HepG2 (cell line): ENCODE results near the gene ZNF700. TPM values are rescaled to one million over a fixed set of nuclear protein-coding genes. Genes with fewer than 3 reads are reported as not detected.
"Not testable (repeated sequence)": the region's sequence is repeated elsewhere in the genome, so short reads cannot be mapped to it uniquely, and the experiment has no call there.

ENCODE experiments used
- ATAC-seq: fragments of 200-7000 bp; cut with Tn5 transposase; 3 replicates; pipeline ENCODE4 v1.9.1; 2020; ENCODE audit warnings: mild to moderate bottlenecking, moderate library complexity
- BruUV-seq: library from RNA; stranded (reverse); fragments of 400-500 nt; replicated peaks from 2 replicates; lab custom pipeline; 2021; lab: Mats Ljungman, UMichigan
- CTCF ChIA-PET: fragments of 300-600 bp; formaldehyde crosslinking; extraction: SDS; loops from one replicate; lab custom pipeline; 2021; ENCODE audit warnings: low total read pairs, inconsistent platforms, low intra/inter-chr PET ratio; lab: Yijun Ruan, JAX
- POLR2A ChIA-PET: fragments of 350-600 bp; sonication (Branson Sonifier 250); formaldehyde crosslinking; loops from one replicate; lab custom pipeline; 2020; ENCODE audit warnings: antibody characterized with exemption, inconsistent platforms; lab: Yijun Ruan, JAX
- DNase-seq: peaks from one replicate; pipeline ENCODE4 v3.0.0-alpha.2; 2015; ENCODE audit warnings: low spot score
- FAIRE-seq: peaks from 3 replicates; lab custom pipeline; 2011; peaks lifted over from hg19 to GRCh38; lab: Jason Lieb, UNC
- H2AFZ ChIP-seq: one replicate; pipeline ENCODE4 v1.6.1; 2011; ENCODE audit warnings: low read length, inconsistent platforms
- H3K27ac ChIP-seq: fragments of 300-600 bp; 3 replicates; pipeline ENCODE4 v1.8.0; 2011; ENCODE audit warnings: mixed run types, mild to moderate bottlenecking, mixed read lengths, low read length, inconsistent platforms; ENCODE audit not compliant: insufficient read depth; ENCODE audit errors: extremely low read length
- H3K27me3 ChIP-seq, 2 experiments: fragments of 200-600 bp in 1 of 2; 2 replicates in 1 of 2; 3 replicates in 1 of 2; pipeline versions ENCODE4 v1.6.0 to v1.8.0; 2011; ENCODE audit warnings: low read length in 2 of 2, mild to moderate bottlenecking in 2 of 2, moderate library complexity in 2 of 2, inconsistent platforms in 1 of 2; ENCODE audit not compliant: insufficient read depth in 2 of 2, control insufficient read depth in 1 of 2
- H3K36me3 ChIP-seq, 2 experiments: fragments of 200-600 bp in 1 of 2; replicated peaks in 1 of 2; 2 replicates in 1 of 2; 3 replicates in 1 of 2; pipeline versions ENCODE4 v1.5.1 to v1.8.0; 2011; ENCODE audit warnings: low read length in 2 of 2, inconsistent platforms in 1 of 2; ENCODE audit not compliant: insufficient read depth in 2 of 2, control insufficient read depth in 1 of 2
- H3K4me1 ChIP-seq: 2 replicates; pipeline ENCODE4 v1.5.1; 2012; ENCODE audit warnings: low read length, inconsistent platforms; ENCODE audit not compliant: insufficient read depth
- H3K4me2 ChIP-seq: 2 replicates; pipeline ENCODE4 v1.6.0; 2011; ENCODE audit warnings: low read depth, low read length, inconsistent platforms
- H3K4me3 ChIP-seq, 3 experiments: fragments of 200-600 bp in 1 of 3; sonication (generic), shearing (Covaris generic) in 1 of 3; replicated peaks in 1 of 3; 2 replicates each; pipeline ENCODE4 v1.5.1; 2011 to 2016; ENCODE audit warnings: low read length in 3 of 3, inconsistent platforms in 2 of 3, low read depth in 2 of 3, mild to moderate bottlenecking in 2 of 3, control low read depth in 1 of 3, mixed read lengths in 1 of 3; ENCODE audit not compliant: insufficient read depth in 1 of 3
- H3K79me2 ChIP-seq: one replicate; pipeline ENCODE4 v1.6.1; 2011; ENCODE audit warnings: low read length, inconsistent platforms; ENCODE audit not compliant: insufficient read depth
- H3K9ac ChIP-seq: 2 replicates; pipeline ENCODE4 v1.6.0; 2011; ENCODE audit warnings: mild to moderate bottlenecking, low read depth, low read length, inconsistent platforms; ENCODE audit not compliant: insufficient read depth
- H3K9me3 ChIP-seq: 2 replicates; pipeline ENCODE4 v1.5.1; 2012; ENCODE audit warnings: mild to moderate bottlenecking, low read length
- H4K20me1 ChIP-seq: 2 replicates; pipeline ENCODE4 v1.6.0; 2011; ENCODE audit warnings: inconsistent platforms, mild to moderate bottlenecking, low read length, moderate library complexity; ENCODE audit not compliant: insufficient read depth
- WGBS: methylation state at CpG from one replicate; pipeline ENCODE4 v1.1.6; 2017; ENCODE audit warnings: low lambda C conversion rate; 5-methylcytosine and 5-hydroxymethylcytosine counted together
- in situ Hi-C: cut with HindIII; loops from 2 replicates; pipeline ENCODE4 v1.10.0; 2017; ENCODE audit warnings: low pct_unique_long_range_greater_than_20kb; ENCODE audit not compliant: extremely low pct_ligation_motif_present
- intact Hi-C: fragments of 100-400 bp; cut with micrococcal nuclease; formaldehyde crosslinking; loops from one replicate; pipeline ENCODE4 v1.10.0; 2022; ENCODE audit not compliant: unreplicated experiment
- polyA plus RNA-seq, 8 experiments: library from polyadenylated mRNA; depleted of rRNA in 3 of 8; stranded (reverse) in 7 of 8; unstranded in 1 of 8; fragments of >200 nt; fragmentation: Illumina TruSeq in 4 of 8; extraction: Trizol in 4 of 8; gene quantifications; 2 replicates each; pipeline versions ENCODE4 v1.2.1 to v1.2.3, GENCODE V29; 2011 to 2016; ENCODE audit warnings: low read depth in 4 of 8, missing spikeins in 1 of 8, mixed read lengths in 1 of 8; ENCODE audit not compliant: insufficient read depth in 1 of 8
- total RNA-seq, 5 experiments: library from RNA; depleted of rRNA; stranded (reverse); fragments of >200 nt; fragmentation: Illumina TruSeq; extraction: Trizol; gene quantifications; 2 replicates each; pipeline ENCODE4 v1.2.3, GENCODE V29; 2016; ENCODE audit warnings: low read depth in 1 of 5

The ZNF700 gene
- total and polyA plus RNA-seq, 2 of the 13 experiments (the other 11 are each of a cell fraction or from before 2014, with no cell fraction given): 6.0 to 12.8 TPM

DNA sequence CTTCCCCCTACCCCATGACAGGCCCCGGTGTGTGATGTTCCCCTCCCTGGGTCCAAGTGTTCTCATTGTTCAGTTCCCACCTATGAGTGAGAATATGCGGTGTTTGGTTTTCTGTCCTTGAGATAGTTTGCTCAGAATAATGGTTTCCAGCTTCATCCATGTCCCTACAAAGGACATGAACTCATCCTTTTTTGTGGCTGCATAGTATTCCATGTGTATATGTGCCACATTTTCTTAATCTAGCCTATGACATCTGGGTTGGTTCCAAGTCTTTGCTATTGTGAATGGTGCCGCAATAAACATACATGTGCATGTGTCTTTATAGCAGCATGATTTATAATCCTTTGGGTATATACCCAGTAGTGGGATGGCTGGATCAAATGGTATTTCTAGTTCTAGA, 13.5 kb downstream of the ZNF700 start:
- H2AFZ ChIP-seq, FAIRE-seq, H3K4me3 ChIP-seq, ATAC-seq, H3K9ac ChIP-seq, H3K4me1 ChIP-seq, BruUV-seq, CTCF ChIA-PET, intact Hi-C loops, H3K4me2 ChIP-seq, in situ Hi-C loops, H3K27me3 ChIP-seq, POLR2A ChIA-PET, DNase-seq, H4K20me1 ChIP-seq, H3K27ac ChIP-seq: not testable (repeated sequence)
- H3K79me2 ChIP-seq: peaks cover 40% of the 10 kb centered on the region
- 98% methylated on average over 3 of the region's 3 CpGs for WGBS
- peaks cover 18% of the 10 kb centered on the region for H3K9me3 ChIP-seq
- H3K36me3 ChIP-seq: peaks cover 0 to 15% of the 10 kb centered on the region in 2 experiments; a peak in 2 of 5 replicates

DNA sequence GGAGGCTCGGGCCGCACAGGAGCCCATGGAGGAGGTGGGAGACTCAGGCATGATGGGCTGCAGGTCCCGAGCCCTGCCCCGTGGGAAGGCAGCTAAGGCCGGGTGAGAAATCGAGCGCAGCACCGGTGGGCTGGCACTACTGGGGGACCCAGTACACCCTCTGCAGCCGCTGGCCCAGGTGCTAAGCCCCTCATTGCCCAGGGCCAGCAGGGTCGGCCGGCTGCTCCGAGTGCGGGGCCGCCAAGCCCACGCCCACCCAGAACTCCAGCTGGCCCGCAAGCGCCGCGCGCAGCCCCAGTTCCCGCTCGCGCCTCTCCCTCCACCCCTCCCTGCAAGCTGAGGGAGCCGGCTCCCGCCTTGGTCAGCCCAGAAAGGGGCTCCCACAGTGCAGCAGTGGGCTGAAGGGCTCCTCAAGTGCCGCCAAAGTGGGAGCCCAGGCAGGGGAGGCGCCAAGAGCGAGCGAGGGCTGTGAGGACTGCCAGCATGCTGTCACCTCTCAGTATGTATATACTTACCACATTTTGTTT, 16.5 kb downstream of the ZNF700 start:
- not testable (repeated sequence) for FAIRE-seq
- H3K36me3 ChIP-seq: peaks cover 3 to 31% of the 10 kb centered on the region in 2 experiments; a peak in 4 of 5 replicates

More for the DNA sequence above, 16.5 kb downstream of the ZNF700 start:
- H3K4me2 ChIP-seq, intact Hi-C loops, in situ Hi-C loops, H2AFZ ChIP-seq, H3K9ac ChIP-seq, DNase-seq, H3K27me3 ChIP-seq, H3K4me1 ChIP-seq, POLR2A ChIA-PET, CTCF ChIA-PET, H4K20me1 ChIP-seq, BruUV-seq, H3K4me3 ChIP-seq, H3K27ac ChIP-seq, ATAC-seq: not testable (repeated sequence)
- Histone ChIP-seq H3K79me2 (peaks cover 34% of the 10 kb centered on the region), H3K9me3 (peaks cover 21% of the 10 kb centered on the region)
- 97% methylated on average over 11 of the region's 29 CpGs for WGBS
